ENCODE results near the gene TSPEAR. TPM values are rescaled to one million over a fixed set of nuclear protein-coding genes. Genes with fewer than 3 reads are reported as not detected.
"Not testable (repeated sequence)": the region's sequence is repeated elsewhere in the genome, so short reads cannot be mapped to it uniquely, and the experiment has no call there.

Gene TSPEAR
- total RNA-seq, 2 donors from 2014 or later: not detected

GRCh38 chr21:44558695-44559094 lies 152.7 kb downstream of the TSPEAR start, which contains the start of gene KRTAP10-3:
Gene KRTAP10-3, minus strand, starts transcription at chr21:44558795. Its CDS starts 80 bp downstream, at chr21:44558715.
- H3K36me3 ChIP-seq: no peaks in the 10 kb centered on the region
- H3K4me3 ChIP-seq: no peak within 1 kb of the TSS
- no peaks in the 10 kb centered on the region for H3K27me3 ChIP-seq
- H3K4me1 ChIP-seq: no peaks in the 10 kb centered on the region
- peaks cover 0 to 5% of the 10 kb centered on the region in 2 donors for H3K9me3 ChIP-seq
- no peak for TF ChIP-seq CTCF (IDR thresholded peaks at IDR 0.05)
- no peak for DNase-seq (ENCODE audit: low spot score)
- H3K27ac ChIP-seq: no peak within 1 kb of the TSS

- H3K36me3 ChIP-seq, H3K4me1 ChIP-seq, H3K9me3 ChIP-seq, H3K27ac ChIP-seq, H3K4me3 ChIP-seq, H3K27me3 ChIP-seq: not testable (repeated sequence)
- peak; percentile 11 for DNase-seq (ENCODE audit: low spot score)
These were observed 153.1 kb downstream of the TSPEAR start for GRCh38 chr21:44558329-44558675.

GRCh38 chr21:44557491-44558328 lies 153.7 kb downstream of the TSPEAR start:
- peaks cover 0 to 5% of the 10 kb centered on the region in 2 donors for H3K9me3 ChIP-seq
- TF ChIP-seq CTCF (IDR thresholded peaks at IDR 0.05): no peak

GRCh38 chr21:44556879-44557278 lies 154.5 kb downstream of the TSPEAR start:
- H3K4me1 ChIP-seq: no peaks in the 10 kb centered on the region
- peaks cover 0 to 5% of the 10 kb centered on the region in 2 donors for H3K9me3 ChIP-seq
- H3K27ac ChIP-seq: no peak overlapping the region
- TF ChIP-seq CTCF (IDR thresholded peaks at IDR 0.05): no peak
- no peak for DNase-seq (ENCODE audit: low spot score)
- no peak overlapping the region for H3K4me3 ChIP-seq
- no peaks in the 10 kb centered on the region for H3K36me3 ChIP-seq
- no peaks in the 10 kb centered on the region for H3K27me3 ChIP-seq

More at GRCh38 chr21:44557491-44558328, 153.7 kb downstream of the TSPEAR start:
- Histone ChIP-seq H3K4me3 (no peak overlapping the region), H3K27ac (no peak overlapping the region), H3K27me3 (no peaks in the 10 kb centered on the region), H3K36me3 (no peaks in the 10 kb centered on the region), H3K4me1 (no peaks in the 10 kb centered on the region)
- peak; percentile 28 for DNase-seq (ENCODE audit: low spot score)

- no peak for TF ChIP-seq CTCF (IDR thresholded peaks at IDR 0.05)
- H3K27me3 ChIP-seq: no peaks in the 10 kb centered on the region
- DNase-seq (ENCODE audit: low spot score): peak; percentile 40
- no peak overlapping the region for H3K4me3 ChIP-seq
- H3K9me3 ChIP-seq: peaks cover 0 to 5% of the 10 kb centered on the region in 2 donors
- no peaks in the 10 kb centered on the region for H3K4me1 ChIP-seq
- no peak overlapping the region for H3K27ac ChIP-seq
- H3K36me3 ChIP-seq: no peaks in the 10 kb centered on the region
These were observed 156.0 kb downstream of the TSPEAR start for GRCh38 chr21:44555200-44555875.

GRCh38 chr21:44552681-44553080 lies 158.7 kb downstream of the TSPEAR start:
- Histone ChIP-seq H3K4me3 (no peak overlapping the region), H3K4me1 (no peaks in the 10 kb centered on the region), H3K9me3 (no peaks in the 10 kb centered on the region), H3K27me3 (no peaks in the 10 kb centered on the region), H3K36me3 (no peaks in the 10 kb centered on the region), H3K27ac (no peak overlapping the region)
- no peak for TF ChIP-seq CTCF (IDR thresholded peaks at IDR 0.05)
- DNase-seq (ENCODE audit: low spot score): peak; percentile 21

All from right atrium auricular region (tissue), 2 donors.